CD4-positive, alpha-beta T cell (primary cell): ENCODE data around the gene TP63. TPM values are rescaled to one million over a fixed set of nuclear protein-coding genes. Genes with fewer than 3 reads are reported as not detected.

Experiments
- ATAC-seq: fragments of 200-7000 bp; cut with Tn5 transposase; one replicate; pipeline ENCODE4 v1.10.0; 2022; ENCODE audit warnings: mild to moderate bottlenecking; ENCODE audit not compliant: poor library complexity
- CTCF ChIA-PET: fragments of 350-600 bp; sonication (Branson Sonifier 250); formaldehyde crosslinking; loops from one replicate; lab custom pipeline; 2021; ENCODE audit warnings: antibody characterized with exemption, inconsistent platforms; lab: Charles Lee
- POLR2A ChIA-PET: fragments of 350-600 bp; sonication (Branson Sonifier 250); formaldehyde crosslinking; loops from one replicate; lab custom pipeline; 2021; ENCODE audit warnings: antibody characterized with exemption, inconsistent platforms; lab: Charles Lee
- DNase-seq, 14 experiments: peaks; one replicate each; pipeline ENCODE4 v3.0.0-alpha.2; 2013 to 2020; ENCODE audit warnings: mixed read lengths in 2 of 14
- H3K27ac ChIP-seq, 2 donors: one replicate each; pipeline versions ENCODE4 v1.5.1 to v1.7.0; 2013; ENCODE audit warnings: low read length in 2 of 2, low read depth in 1 of 2, mild to moderate bottlenecking in 1 of 2
- H3K27me3 ChIP-seq, 2 experiments: 1 replicate in 1 of 2; 2 replicates in 1 of 2; pipeline versions ENCODE4 v1.6.1 to v1.7.0; 2013; ENCODE audit warnings: low read length in 2 of 2, control low read depth in 1 of 2, mild to moderate bottlenecking in 1 of 2, moderate library complexity in 1 of 2; ENCODE audit not compliant: insufficient read depth in 2 of 2, control insufficient read depth in 1 of 2
- H3K36me3 ChIP-seq: one replicate; pipeline ENCODE4 v1.6.1; 2013; ENCODE audit warnings: low read length, control low read depth; ENCODE audit not compliant: insufficient read depth
- H3K4me1 ChIP-seq: one replicate; pipeline ENCODE4 v1.6.1; 2013; ENCODE audit warnings: low read length, control low read depth; ENCODE audit not compliant: insufficient read depth
- H3K4me3 ChIP-seq: one replicate; pipeline ENCODE4 v1.5.1; 2013; ENCODE audit warnings: mild to moderate bottlenecking, low read length, moderate library complexity
- H3K9me3 ChIP-seq, 2 experiments: 1 replicate in 1 of 2; 2 replicates in 1 of 2; pipeline versions ENCODE4 v1.6.1 to v1.7.0; 2013; ENCODE audit warnings: low read length in 2 of 2, mild to moderate bottlenecking in 2 of 2, control low read depth in 1 of 2, moderate library complexity in 1 of 2; ENCODE audit not compliant: control insufficient read depth in 1 of 2, insufficient read depth in 1 of 2
- H3K27ac Mint-ChIP-seq: one replicate; pipeline ENCODE4 v1.8.0; 2020; ENCODE audit warnings: mixed read lengths
- H3K27me3 Mint-ChIP-seq: one replicate; pipeline ENCODE4 v1.8.0; 2021; ENCODE audit warnings: mixed read lengths
- H3K36me3 Mint-ChIP-seq: one replicate; pipeline ENCODE4 v1.8.0; 2021; ENCODE audit warnings: low read depth, mixed read lengths
- H3K4me1 Mint-ChIP-seq: one replicate; pipeline ENCODE4 v1.8.0; 2021; ENCODE audit warnings: low read depth, mixed read lengths
- H3K4me3 Mint-ChIP-seq: one replicate; pipeline ENCODE4 v1.8.0; 2020; ENCODE audit warnings: mild to moderate bottlenecking, mixed read lengths
- H3K9me3 Mint-ChIP-seq: one replicate; pipeline ENCODE4 v1.8.0; 2020; ENCODE audit warnings: mixed read lengths
- CTCF ChIP-seq: fragments of 200-600 bp; IDR thresholded peaks from one replicate; pipeline ENCODE4 v1.8.0; 2022; ENCODE audit warnings: antibody characterized with exemption, mild to moderate bottlenecking
- intact Hi-C, 2 experiments: fragments of 100-400 bp; cut with DNase I in 1 of 2; cut with micrococcal nuclease in 1 of 2; formaldehyde crosslinking; loops; one replicate each; pipeline versions ENCODE4 v1.15.1 to v1.9.0; 2023 to 2025; cut with DNase I, micrococcal nuclease
- microRNA-seq: library from miRNA; unstranded; fragments of <30 nt; microRNA quantifications from one replicate; pipeline ENCODE4 v1.2.0, GENCODE V29; 2021; ENCODE audit warnings: borderline microRNAs expressed, borderline replicate concordance
- total RNA-seq, 174 experiments: library from RNA in 2 of 174; stranded (reverse) in 2 of 174; gene quantifications; one replicate each; pipeline ENCODE4 v1.2.3 and lab custom pipeline; 2021 to 2026

Gene TP63
- total RNA-seq, 2 experiments from 2014 or later: 0.31 TPM; not detected in 1

DNA sequence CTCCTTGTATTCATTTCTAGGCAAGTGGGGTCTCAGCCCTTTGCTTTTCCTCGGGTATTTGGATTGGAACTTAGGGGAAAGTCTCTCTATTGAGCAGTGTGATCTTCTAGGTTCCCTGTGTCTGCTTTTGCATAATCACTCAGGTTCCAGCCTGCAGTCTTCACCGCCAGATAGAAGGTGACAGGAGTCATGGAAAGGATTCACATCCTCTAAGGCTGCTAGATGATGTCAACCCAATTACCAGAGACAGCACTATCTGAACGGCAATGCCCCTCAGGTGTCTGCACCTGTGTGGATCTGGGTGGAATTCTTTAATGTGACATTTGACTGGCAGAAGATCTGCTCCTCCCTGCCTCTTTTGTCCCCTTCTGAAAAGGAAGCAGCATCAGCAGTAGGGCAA is 311.8 kb downstream of the TP63 start:
- H3K27me3 Mint-ChIP-seq: no peaks in the 10 kb centered on the region
- CTCF ChIA-PET: no interaction called here
- H3K27ac ChIP-seq: no peak overlapping the region

GRCh38 chr3:189944285-189945145 is 313.3 kb downstream of the TP63 start:
- H3K27ac ChIP-seq: no peak overlapping the region
- no peaks in the 10 kb centered on the region for H3K36me3 ChIP-seq
- no peaks in the 10 kb centered on the region for H3K9me3 ChIP-seq
- H3K36me3 Mint-ChIP-seq: no peaks in the 10 kb centered on the region
- intact Hi-C loops: no loop called here
- ChIA-PET CTCF (no interaction called here), POLR2A (no interaction called here)
- H3K4me1 ChIP-seq: no peaks in the 10 kb centered on the region
- peak in 1 of 14 experiments; percentile 1 for DNase-seq
- no peaks in the 10 kb centered on the region for H3K27me3 Mint-ChIP-seq
- no peak for TF ChIP-seq CTCF
- H3K4me3 Mint-ChIP-seq: no peak overlapping the region
- peaks cover 7% of the 10 kb centered on the region for H3K4me1 Mint-ChIP-seq
- no peak overlapping the region for H3K27ac Mint-ChIP-seq
- peak; percentile 43 for ATAC-seq
- H3K27me3 ChIP-seq: no peaks in the 10 kb centered on the region
- H3K4me3 ChIP-seq: no peak overlapping the region
- H3K9me3 Mint-ChIP-seq: no peaks in the 10 kb centered on the region

More for the DNA sequence above, 311.8 kb downstream of the TP63 start:
- no peak for DNase-seq
- no peaks in the 10 kb centered on the region for H3K36me3 Mint-ChIP-seq
- Histone ChIP-seq H3K36me3 (no peaks in the 10 kb centered on the region), H3K9me3 (no peaks in the 10 kb centered on the region), H3K4me1 (no peaks in the 10 kb centered on the region), H3K4me3 (no peak overlapping the region), H3K27me3 (no peaks in the 10 kb centered on the region)
- H3K27ac Mint-ChIP-seq: no peak overlapping the region
- POLR2A ChIA-PET: no interaction called here
- no peaks in the 10 kb centered on the region for H3K9me3 Mint-ChIP-seq
- no peaks in the 10 kb centered on the region for H3K4me1 Mint-ChIP-seq
- ATAC-seq: no peak
- intact Hi-C loops: no loop called here
- H3K4me3 Mint-ChIP-seq: no peak overlapping the region
- TF ChIP-seq CTCF: no peak

GRCh38 chr3:189945935-189946709 is 314.9 kb downstream of the TP63 start:
- TF ChIP-seq CTCF: no peak
- Mint-ChIP-seq H3K27me3 (no peaks in the 10 kb centered on the region), H3K9me3 (no peaks in the 10 kb centered on the region), H3K4me3 (no peak overlapping the region), H3K4me1 (peaks cover 7% of the 10 kb centered on the region), H3K36me3 (no peaks in the 10 kb centered on the region), H3K27ac (no peak overlapping the region)
- ATAC-seq: no peak
- ChIA-PET CTCF (no interaction called here), POLR2A (no interaction called here)
- intact Hi-C loops: loop anchor here in 1 of 2 experiments (2.0 kb wide), 1 partner anchor 675 kb away; no protein-coding TSS in a partner anchor
- no peak overlapping the region for H3K27ac ChIP-seq
- H3K27me3 ChIP-seq: no peaks in the 10 kb centered on the region
- no peak for DNase-seq
- no peaks in the 10 kb centered on the region for H3K36me3 ChIP-seq
- H3K4me3 ChIP-seq: no peak overlapping the region
- no peaks in the 10 kb centered on the region for H3K9me3 ChIP-seq
- H3K4me1 ChIP-seq: no peaks in the 10 kb centered on the region

Small RNAs within 50 kb of the gene (microRNA-seq; reads per million reads assigned to microRNA genes)
- gene MIR944: not detected
